Measurements from ENCODE around the gene COX7C. TPM values are rescaled to one million over a fixed set of nuclear protein-coding genes. Genes with fewer than 3 reads are reported as not detected.

Gene COX7C
- total RNA-seq, 1 donor from 2014 or later: 244 TPM

DNA sequence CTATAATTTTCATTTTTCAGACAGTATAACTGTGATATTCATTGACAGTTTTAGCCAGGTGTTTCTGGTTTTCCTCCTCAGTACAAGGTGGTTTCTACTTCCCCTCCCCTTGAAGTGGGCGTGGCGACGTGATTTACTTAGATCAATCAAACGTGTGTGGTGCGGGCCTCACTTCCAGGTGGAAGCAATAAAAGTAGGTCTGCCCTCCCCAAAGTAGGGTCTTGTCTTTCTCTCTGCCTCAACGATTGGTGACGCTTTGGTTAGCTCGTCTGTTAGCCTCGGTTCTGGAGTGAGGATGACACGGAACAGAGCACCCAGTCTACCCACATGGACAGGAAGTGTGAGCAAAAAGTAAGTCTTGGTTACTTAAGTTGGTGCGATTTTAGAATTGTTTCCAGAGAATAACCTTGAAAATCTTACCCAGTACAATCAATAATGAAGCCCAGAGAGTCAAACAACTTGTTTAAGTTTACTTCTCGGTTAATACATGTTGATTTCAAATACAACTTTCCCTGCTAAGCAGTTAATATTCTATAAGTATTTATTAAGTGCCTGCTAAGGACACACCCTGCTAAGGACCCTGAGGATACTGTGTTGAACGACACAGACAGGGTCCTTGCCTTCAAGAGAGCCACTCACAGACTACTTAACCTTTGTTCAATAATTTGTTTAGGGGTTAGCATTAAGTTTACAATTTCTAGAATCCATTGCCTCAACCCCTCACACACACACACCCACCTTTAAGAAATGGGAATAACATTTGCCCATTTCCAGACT lies 48.4 kb downstream of the COX7C start:
- DNase-seq: no peak

DNA sequence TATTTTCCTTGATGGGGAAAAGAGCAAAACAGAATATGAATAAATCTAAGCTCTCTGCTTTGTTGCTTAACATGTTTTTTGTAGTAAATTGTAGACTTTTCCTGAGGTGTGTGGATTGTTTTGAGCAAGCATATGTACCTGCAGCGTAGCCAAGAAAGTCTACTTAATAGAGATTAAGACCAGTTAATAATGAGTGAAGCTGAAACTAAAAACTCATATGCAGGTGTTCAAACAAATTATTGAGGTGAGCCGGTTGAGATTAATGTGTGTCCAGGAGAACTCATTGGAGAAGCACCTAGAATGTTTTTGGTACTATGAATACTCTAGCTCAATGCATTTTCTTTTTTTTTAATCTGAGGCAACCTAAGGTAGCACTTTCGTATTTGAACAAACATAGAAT lies 49.2 kb downstream of the COX7C start:
- DNase-seq: no peak

Small RNA genes lying within 50 kb of the gene (small RNA-seq; reads per million reads assigned to genes)
- not detected for gene RNU6-804P
